Ishikawa (cell line): Measurements from ENCODE around the gene PLA2G4D.

Source experiments
- EGR1 ChIP-seq: IDR thresholded peaks from 2 replicates; pipeline ENCODE4 v1.6.1; 2012
- NFIC ChIP-seq: IDR thresholded peaks from 2 replicates; pipeline ENCODE4 v1.6.1; 2012
- TAF1 ChIP-seq: IDR thresholded peaks from 2 replicates; pipeline ENCODE4 v1.6.1; 2012; ENCODE audit warnings: low read depth, mild to moderate bottlenecking
- TCF12 ChIP-seq: IDR thresholded peaks from 2 replicates; pipeline ENCODE4 v1.6.1; 2012; ENCODE audit warnings: low read depth

- TF ChIP-seq NFIC (no peak), TCF12 (no peak), TAF1 (no peak), EGR1 (no peak)
Measured at GRCh38 chr15:42097018-42097417, 2.7 kb upstream of the PLA2G4D start.
